Panc1 (cell line): ENCODE results near the gene HNRNPLL.

Source experiments
- POLR2AphosphoS5 ChIP-seq: IDR thresholded peaks from 2 replicates; pipeline ENCODE4 v1.6.1; 2012; ENCODE audit warnings: mild to moderate bottlenecking, low read depth, low read length, moderate library complexity
- SIN3A ChIP-seq: IDR thresholded peaks from 2 replicates; pipeline ENCODE4 v1.6.1; 2012; ENCODE audit warnings: low read depth, mild to moderate bottlenecking, low read length, moderate library complexity, borderline replicate concordance; ENCODE audit not compliant: insufficient read depth
- TCF7L2 ChIP-seq: IDR thresholded peaks from 2 replicates; pipeline ENCODE4 v1.6.1; 2011; ENCODE audit warnings: mild to moderate bottlenecking, low read depth, low read length, inconsistent platforms
- TF ChIP-seq, protein P1 (sequence below): fragments of 450-650 bp; IDR thresholded peaks from 2 replicates; pipeline ENCODE4 v1.5.1; 2017; ENCODE audit warnings: mild to moderate bottlenecking

DNA sequence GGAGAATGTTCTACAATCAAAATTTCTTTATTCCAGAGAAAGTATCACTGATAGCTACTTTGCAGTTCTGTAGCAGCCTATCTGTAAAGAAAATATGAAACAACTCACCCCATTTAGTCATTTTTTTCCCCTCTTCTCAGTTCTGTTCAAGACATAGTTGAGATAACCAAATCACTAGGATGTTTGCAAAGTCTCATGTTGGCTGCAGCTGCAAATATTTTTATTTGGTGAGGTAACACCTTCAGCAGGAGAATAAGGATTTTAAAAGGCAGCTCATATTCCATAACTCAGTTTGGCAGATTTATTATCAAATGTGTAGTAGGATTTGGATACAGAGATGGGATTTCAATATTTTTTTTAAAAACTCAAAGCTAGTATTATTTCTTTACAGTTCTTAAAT is 41.0 kb downstream of the HNRNPLL start:
- TF ChIP-seq, protein P1, sequence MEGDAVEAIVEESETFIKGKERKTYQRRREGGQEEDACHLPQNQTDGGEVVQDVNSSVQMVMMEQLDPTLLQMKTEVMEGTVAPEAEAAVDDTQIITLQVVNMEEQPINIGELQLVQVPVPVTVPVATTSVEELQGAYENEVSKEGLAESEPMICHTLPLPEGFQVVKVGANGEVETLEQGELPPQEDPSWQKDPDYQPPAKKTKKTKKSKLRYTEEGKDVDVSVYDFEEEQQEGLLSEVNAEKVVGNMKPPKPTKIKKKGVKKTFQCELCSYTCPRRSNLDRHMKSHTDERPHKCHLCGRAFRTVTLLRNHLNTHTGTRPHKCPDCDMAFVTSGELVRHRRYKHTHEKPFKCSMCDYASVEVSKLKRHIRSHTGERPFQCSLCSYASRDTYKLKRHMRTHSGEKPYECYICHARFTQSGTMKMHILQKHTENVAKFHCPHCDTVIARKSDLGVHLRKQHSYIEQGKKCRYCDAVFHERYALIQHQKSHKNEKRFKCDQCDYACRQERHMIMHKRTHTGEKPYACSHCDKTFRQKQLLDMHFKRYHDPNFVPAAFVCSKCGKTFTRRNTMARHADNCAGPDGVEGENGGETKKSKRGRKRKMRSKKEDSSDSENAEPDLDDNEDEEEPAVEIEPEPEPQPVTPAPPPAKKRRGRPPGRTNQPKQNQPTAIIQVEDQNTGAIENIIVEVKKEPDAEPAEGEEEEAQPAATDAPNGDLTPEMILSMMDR, result no peak
- TF ChIP-seq SIN3A, result no peak
- no peak for TF ChIP-seq POLR2AphosphoS5
- TF ChIP-seq TCF7L2, result no peak
